Ovary (tissue), 9 donors: ENCODE data around the gene SET. TPM values are rescaled to one million over a fixed set of nuclear protein-coding genes. Genes with fewer than 3 reads are reported as not detected.

Experiments
- DNase-seq, 5 donors: peaks; one replicate each; pipeline ENCODE4 v3.0.0-alpha.2; 2019 to 2020
- H3K27ac ChIP-seq, 2 donors: fragments of 200-600 bp; one replicate each; pipeline versions ENCODE4 v1.5.1 to v1.8.0; 2019 to 2022
- H3K27me3 ChIP-seq: fragments of 200-600 bp; one replicate; pipeline ENCODE4 v1.8.0; 2022
- H3K36me3 ChIP-seq: fragments of 200-600 bp; sonication (generic); one replicate; pipeline ENCODE4 v1.5.1; 2019
- H3K4me1 ChIP-seq: one replicate; pipeline ENCODE4 v1.8.1; 2013; ENCODE audit warnings: mild to moderate bottlenecking, moderate library complexity; ENCODE audit not compliant: insufficient read depth
- H3K4me3 ChIP-seq: fragments of 200-600 bp; sonication (generic); one replicate; pipeline ENCODE4 v1.5.1; 2017
- H3K9me3 ChIP-seq, 2 donors: fragments of 200-600 bp in 1 of 2; sonication (generic) in 1 of 2; one replicate each; pipeline versions ENCODE4 v1.5.1 to v1.8.1; 2013 to 2019; ENCODE audit warnings: mild to moderate bottlenecking in 1 of 2, moderate library complexity in 1 of 2
- EP300 ChIP-seq: sonication (generic); formaldehyde crosslinking; IDR thresholded peaks from one replicate; pipeline ENCODE4 v1.6.1; 2017; ENCODE audit warnings: antibody characterized with exemption
- POLR2A ChIP-seq: fragments of 450-650 bp; IDR thresholded peaks from one replicate; pipeline ENCODE4 v1.6.1; 2017; ENCODE audit warnings: antibody characterized with exemption, mild to moderate bottlenecking, moderate library complexity
- WGBS, 3 donors: extraction: QIAGEN DNeasy Blood & Tissue Kit in 1 of 3; methylation state at CpG; one replicate each; pipeline versions ENCODE4 v1.1.5 to v1.1.7; 2013 to 2017; 5-methylcytosine and 5-hydroxymethylcytosine counted together
- intact Hi-C, 4 donors: fragments of 100-400 bp; cut with DNase I; formaldehyde crosslinking; loops; one replicate each; pipeline versions ENCODE4 v1.11.0 to v1.15.1; 2022 to 2023
- polyA plus RNA-seq, 2 donors: library from polyadenylated mRNA; stranded (reverse); fragments of 200-250 nt in 1 of 2; fragments of 350-450 nt in 1 of 2; fragmentation: Illumina TruSeq in 1 of 2; extraction: RNeasy Lipid Tissue Mini Kit (QIAGEN cat#74804) in 1 of 2; gene quantifications; one replicate each; pipeline ENCODE4 v1.2.3, GENCODE V29; 2013 to 2014
- total RNA-seq, 7 donors: library from RNA; depleted of rRNA in 2 of 7; stranded (reverse); fragments of >200 nt in 2 of 7; fragmentation: NEBNext Ultra II Directional in 3 of 7; extraction: Animal tissue kit (Norgen Biotek cat#: 25700) in 3 of 7; gene quantifications; one replicate each; pipeline versions ENCODE4 v1.1.0 to v1.2.4, GENCODE V29; 2016 to 2023
- TF ChIP-seq, protein P1 (sequence below), 3 donors: fragments of 450-650 bp in 2 of 3; fragments of 200-600 bp in 1 of 3; IDR thresholded peaks; one replicate each; pipeline versions ENCODE4 v1.5.1 to v1.8.0; 2016 to 2022; ENCODE audit warnings: antibody characterized with exemption in 3 of 3, mild to moderate bottlenecking in 1 of 3
- donor health status: DM: no; HTN: no; CAD: no; lungs with moderate emphysema.
- donor health status: DM: no; HTN: no; CAD: no.
- donor health status: Bipolar disorder and iron deficiency.
- donor health status: DM: yes; HTN: yes; CAD: no.
- donor health status: DM: no; HTN: no; CAD: no.
- donor health status: DM: yes; HTN: yes; CAD: no.

The SET gene
- total and polyA plus RNA-seq, 9 donors: 119 to 328 (median 291) TPM

DNA sequence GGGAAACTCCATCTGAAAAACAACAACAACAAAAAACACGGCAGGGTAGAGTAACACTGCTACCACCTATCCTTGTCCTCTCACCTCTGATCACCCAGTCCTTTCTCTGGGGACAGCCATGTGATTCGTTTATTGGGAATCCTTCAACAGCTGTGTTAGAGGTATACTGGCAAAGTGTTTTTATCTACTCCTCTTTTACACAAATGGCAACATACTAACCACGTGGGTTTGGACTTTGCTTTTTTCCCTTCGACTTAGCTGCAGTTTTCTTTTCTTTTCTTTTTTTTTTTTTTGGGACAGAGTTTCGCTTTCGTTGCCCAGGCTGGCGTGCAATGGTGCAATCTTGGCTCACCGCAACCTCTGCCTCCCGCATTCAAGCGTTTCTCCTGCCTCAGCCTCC is 11.2 kb upstream of the SET start:
- Histone ChIP-seq H3K9me3 (no peaks in the 10 kb centered on the region), H3K27me3 (no peaks in the 10 kb centered on the region), H3K27ac (no peak overlapping the region), H3K36me3 (no peaks in the 10 kb centered on the region), H3K4me1 (no peaks in the 10 kb centered on the region), H3K4me3 (no peak overlapping the region)
- TF ChIP-seq POLR2A: no peak
- TF ChIP-seq, protein P1, sequence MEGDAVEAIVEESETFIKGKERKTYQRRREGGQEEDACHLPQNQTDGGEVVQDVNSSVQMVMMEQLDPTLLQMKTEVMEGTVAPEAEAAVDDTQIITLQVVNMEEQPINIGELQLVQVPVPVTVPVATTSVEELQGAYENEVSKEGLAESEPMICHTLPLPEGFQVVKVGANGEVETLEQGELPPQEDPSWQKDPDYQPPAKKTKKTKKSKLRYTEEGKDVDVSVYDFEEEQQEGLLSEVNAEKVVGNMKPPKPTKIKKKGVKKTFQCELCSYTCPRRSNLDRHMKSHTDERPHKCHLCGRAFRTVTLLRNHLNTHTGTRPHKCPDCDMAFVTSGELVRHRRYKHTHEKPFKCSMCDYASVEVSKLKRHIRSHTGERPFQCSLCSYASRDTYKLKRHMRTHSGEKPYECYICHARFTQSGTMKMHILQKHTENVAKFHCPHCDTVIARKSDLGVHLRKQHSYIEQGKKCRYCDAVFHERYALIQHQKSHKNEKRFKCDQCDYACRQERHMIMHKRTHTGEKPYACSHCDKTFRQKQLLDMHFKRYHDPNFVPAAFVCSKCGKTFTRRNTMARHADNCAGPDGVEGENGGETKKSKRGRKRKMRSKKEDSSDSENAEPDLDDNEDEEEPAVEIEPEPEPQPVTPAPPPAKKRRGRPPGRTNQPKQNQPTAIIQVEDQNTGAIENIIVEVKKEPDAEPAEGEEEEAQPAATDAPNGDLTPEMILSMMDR (IDR thresholded peaks at IDR 0.05): no peak
- no peak for TF ChIP-seq EP300
- DNase-seq: peak in 1 of 5 donors; percentile 2
- intact Hi-C loops: no loop called here
- WGBS, 3 donors: 62 to 81% (median 72%) methylated on average over 10 of the region's 10 CpGs

DNA sequence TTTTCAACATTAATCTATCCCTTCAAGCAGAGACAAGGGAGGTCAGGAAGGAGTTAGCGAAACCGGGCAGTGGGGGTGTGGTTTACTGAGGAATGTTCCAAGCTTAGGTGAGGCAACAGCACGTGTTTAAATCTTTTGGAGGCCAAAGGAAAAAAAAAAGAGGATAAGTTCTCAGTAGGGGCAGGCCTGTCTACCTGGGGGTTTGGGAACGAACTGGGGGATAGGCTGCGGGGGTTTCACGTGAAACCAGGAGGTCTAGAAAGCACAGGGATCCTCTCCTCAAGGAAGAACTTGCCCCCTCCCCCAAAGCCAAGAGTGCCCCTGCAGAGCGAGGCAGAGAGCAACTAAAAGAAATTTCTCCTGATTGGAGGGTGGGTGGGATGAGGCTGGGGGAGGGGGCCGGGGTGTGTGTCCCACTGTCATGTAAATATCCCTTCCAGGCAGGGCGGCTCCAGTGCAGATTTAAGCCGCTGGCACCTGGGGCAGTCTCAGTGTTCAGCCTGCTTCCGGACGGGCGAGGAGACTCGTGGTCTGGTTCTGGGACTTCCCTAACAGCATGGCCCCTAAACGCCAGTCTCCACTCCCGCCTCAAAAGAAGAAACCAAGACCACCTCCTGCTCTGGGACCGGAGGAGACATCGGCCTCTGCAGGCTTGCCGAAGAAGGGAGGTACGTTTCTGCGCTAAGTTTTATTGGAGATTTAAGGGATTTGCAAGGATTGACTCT is 5.5 kb upstream of the SET start:
- Histone ChIP-seq H3K9me3 (no peaks in the 10 kb centered on the region), H3K27ac (peak overlapping the region in 1 of 2 donors; percentile 27), H3K36me3 (no peaks in the 10 kb centered on the region), H3K4me3 (peak overlapping the region; percentile 58), H3K4me1 (peaks cover 7% of the 10 kb centered on the region), H3K27me3 (no peaks in the 10 kb centered on the region)
- DNase-seq: peak; percentile 39 to 60 (median 44)
- intact Hi-C loops: no loop called here
- TF ChIP-seq, protein P1 (IDR thresholded peaks at IDR 0.05): no peak
- TF ChIP-seq POLR2A: no peak
- TF ChIP-seq EP300: no peak
- WGBS, 3 donors: 4 to 8% (median 4%) methylated on average over 21 of the region's 21 CpGs

DNA sequence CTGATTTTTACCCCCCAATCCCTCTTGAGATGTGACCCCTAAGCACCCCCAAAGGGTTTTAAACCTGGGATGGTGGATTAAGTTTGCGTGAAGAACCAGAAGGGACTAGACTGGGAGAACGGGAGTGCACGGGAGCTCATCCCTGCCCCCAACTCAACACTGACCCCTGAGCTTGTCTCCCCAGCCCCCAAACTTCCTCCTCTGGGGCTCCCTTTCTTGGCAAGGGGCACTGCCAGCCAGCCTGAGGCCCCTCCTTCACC is 5.0 kb upstream of the SET start:
- H3K4me1 ChIP-seq: peaks cover 7% of the 10 kb centered on the region
- no peaks in the 10 kb centered on the region for H3K9me3 ChIP-seq
- DNase-seq: no peak
- no peak for TF ChIP-seq EP300
- no peak for TF ChIP-seq POLR2A
- TF ChIP-seq, protein P1 (IDR thresholded peaks at IDR 0.05): no peak
- H3K27me3 ChIP-seq: no peaks in the 10 kb centered on the region
- intact Hi-C loops: no loop called here
- 1 to 4% (median 1%) methylated on average over 3 of the region's 3 CpGs for WGBS, 3 donors
- H3K4me3 ChIP-seq: peak overlapping the region; percentile 58
- no peaks in the 10 kb centered on the region for H3K36me3 ChIP-seq
- H3K27ac ChIP-seq: no peak overlapping the region

DNA sequence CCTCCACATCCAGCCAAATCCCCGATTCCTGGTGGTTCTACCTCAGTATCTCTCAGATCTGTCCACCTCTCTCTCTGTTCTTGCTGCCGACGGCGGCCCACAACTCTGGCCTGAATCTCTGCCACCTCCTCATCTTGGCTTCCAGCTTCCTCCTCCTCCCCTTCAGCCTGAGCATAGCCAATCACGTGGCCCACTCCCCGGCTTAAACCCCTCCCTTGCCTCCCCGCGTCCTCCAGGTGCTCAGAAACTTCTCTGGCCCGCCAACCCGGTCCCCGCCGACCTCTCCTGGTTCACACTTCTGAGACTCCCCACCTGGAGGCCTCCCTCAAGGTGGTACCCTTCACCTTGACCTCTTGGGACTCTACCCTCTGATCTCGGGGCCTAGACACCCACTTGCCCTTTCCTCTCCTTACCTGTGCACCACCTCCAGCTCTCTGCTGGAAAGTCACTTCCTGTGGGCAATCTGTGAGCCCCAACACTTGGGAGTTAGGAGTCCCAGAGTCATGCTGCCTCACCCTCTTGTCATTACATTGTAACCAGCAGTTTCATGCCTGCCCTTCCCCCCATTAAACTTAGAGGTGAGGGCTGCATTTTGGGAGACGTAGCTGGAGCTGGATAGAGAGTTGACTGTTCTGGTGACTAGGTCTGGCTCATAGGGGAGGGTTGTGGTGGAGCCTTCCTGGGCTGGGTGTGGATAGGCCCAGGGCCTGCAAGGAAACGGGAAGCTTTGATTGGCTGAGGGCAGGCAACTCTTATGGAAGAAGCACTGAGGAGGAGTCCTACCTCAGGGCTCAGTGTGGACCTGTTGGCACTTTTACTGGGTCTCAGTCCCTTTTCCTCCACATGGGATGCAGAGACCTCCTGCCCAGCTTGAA is 4.5 kb upstream of the SET start:
- intact Hi-C loops: no loop called here
- Histone ChIP-seq H3K27me3 (no peaks in the 10 kb centered on the region), H3K9me3 (no peaks in the 10 kb centered on the region), H3K27ac (peak overlapping the region in 1 of 2 donors; percentile 8), H3K4me3 (peak overlapping the region; percentile 58), H3K4me1 (peaks cover 7% of the 10 kb centered on the region), H3K36me3 (no peaks in the 10 kb centered on the region)
- TF ChIP-seq, protein P1 (IDR thresholded peaks at IDR 0.05): no peak
- TF ChIP-seq EP300 (no peak), POLR2A (no peak)
- peak; percentile 71 to 78 (median 75) for DNase-seq
- WGBS, 3 donors: 10 to 12% (median 11%) methylated on average over 15 of the region's 15 CpGs
